Mucosa of stomach (tissue), 1 donor: ENCODE results near the gene MRPL37.
A peak's percentile ranks its signal among the peaks of the same experiment; 100 is the strongest.
"Not testable (repeated sequence)": the region's sequence is repeated elsewhere in the genome, so short reads cannot be mapped to it uniquely, and the experiment has no call there.

Experiments
- H3K27me3 ChIP-seq: one replicate; pipeline ENCODE4 v1.7.0; 2013; ENCODE audit warnings: mild to moderate bottlenecking, low read length; ENCODE audit not compliant: control insufficient read depth, insufficient read depth
- H3K36me3 ChIP-seq: one replicate; pipeline ENCODE4 v1.7.0; 2013; ENCODE audit warnings: low read length; ENCODE audit not compliant: control insufficient read depth, insufficient read depth
- H3K4me1 ChIP-seq: one replicate; pipeline ENCODE4 v1.7.0; 2013; ENCODE audit warnings: mild to moderate bottlenecking, low read length; ENCODE audit not compliant: control insufficient read depth, insufficient read depth
- H3K4me3 ChIP-seq: one replicate; pipeline ENCODE4 v1.7.0; 2013; ENCODE audit warnings: low read length
- H3K9ac ChIP-seq: one replicate; pipeline ENCODE4 v1.7.0; 2013; ENCODE audit warnings: mild to moderate bottlenecking, low read length, moderate library complexity
- H3K9me3 ChIP-seq: one replicate; pipeline ENCODE4 v1.7.0; 2013; ENCODE audit warnings: mild to moderate bottlenecking, low read length, moderate library complexity; ENCODE audit not compliant: control insufficient read depth
- donor health status: Pancreatic carcinoma.

Gene MRPL37

GRCh38 chr1:54207287-54207686 is 7.3 kb downstream of the MRPL37 start:
- Histone ChIP-seq H3K9me3 (no peaks in the 10 kb centered on the region), H3K9ac (no peak overlapping the region), H3K4me1 (no peaks in the 10 kb centered on the region), H3K4me3 (no peak overlapping the region), H3K36me3 (peaks cover 24% of the 10 kb centered on the region), H3K27me3 (no peaks in the 10 kb centered on the region)

- not testable (repeated sequence) for H3K9ac ChIP-seq, H3K9me3 ChIP-seq, H3K4me1 ChIP-seq, H3K27me3 ChIP-seq, H3K4me3 ChIP-seq
- H3K36me3 ChIP-seq: peaks cover 29% of the 10 kb centered on the region
Measured at GRCh38 chr1:54207896-54208295, 7.9 kb downstream of the MRPL37 start.

DNA sequence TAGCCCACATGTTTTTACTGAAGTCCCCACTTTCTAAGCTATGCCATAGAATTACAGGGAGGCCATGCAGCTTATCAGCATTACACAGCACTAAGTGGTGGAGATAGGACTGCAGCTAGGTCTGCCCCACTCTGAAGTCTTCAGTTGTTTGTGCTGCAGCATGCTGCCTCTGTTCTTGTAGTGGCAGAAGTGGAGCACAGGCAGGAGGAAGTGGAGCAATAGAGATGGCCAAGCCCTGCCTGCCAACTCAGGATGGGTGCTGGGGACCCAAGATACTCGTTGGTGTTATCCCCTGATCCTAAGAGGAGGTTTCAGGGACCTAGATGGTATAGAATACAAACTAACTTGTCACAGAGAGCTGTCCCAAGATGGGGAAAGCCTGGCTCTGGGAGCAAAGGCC is 12.9 kb downstream of the MRPL37 start:
- Histone ChIP-seq H3K4me1 (no peaks in the 10 kb centered on the region), H3K27me3 (no peaks in the 10 kb centered on the region), H3K4me3 (no peak overlapping the region), H3K36me3 (peaks cover 48% of the 10 kb centered on the region), H3K9ac (no peak overlapping the region), H3K9me3 (no peaks in the 10 kb centered on the region)

DNA sequence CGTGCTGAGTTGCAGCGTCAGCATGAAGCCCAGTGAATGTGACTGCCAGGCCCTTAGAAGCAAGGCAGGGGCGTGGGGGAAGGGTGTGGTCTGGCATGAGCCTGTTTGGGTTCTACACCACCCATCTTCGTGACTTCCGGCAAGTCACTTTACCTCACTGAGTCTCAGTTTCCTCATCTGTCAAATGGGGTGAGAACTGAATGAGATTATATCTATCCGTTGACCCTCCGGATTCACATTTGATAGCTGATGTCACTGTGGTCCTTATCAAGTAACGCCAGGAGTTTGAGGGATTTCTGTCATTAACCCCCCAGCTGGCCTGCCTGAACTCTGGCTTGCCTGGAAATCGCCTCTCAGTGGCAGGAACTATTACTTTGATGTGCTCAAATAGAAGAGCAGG is 15.6 kb downstream of the MRPL37 start:
- no peaks in the 10 kb centered on the region for H3K27me3 ChIP-seq
- H3K36me3 ChIP-seq: peaks cover 39% of the 10 kb centered on the region
- peaks cover 19% of the 10 kb centered on the region for H3K4me1 ChIP-seq
- H3K9me3 ChIP-seq: no peaks in the 10 kb centered on the region
- H3K9ac ChIP-seq: no peak overlapping the region
- no peak overlapping the region for H3K4me3 ChIP-seq

- Histone ChIP-seq H3K4me3 (no peak overlapping the region), H3K9ac (peak overlapping the region; percentile 3), H3K36me3 (peaks cover 22% of the 10 kb centered on the region), H3K4me1 (peaks cover 23% of the 10 kb centered on the region), H3K27me3 (no peaks in the 10 kb centered on the region), H3K9me3 (no peaks in the 10 kb centered on the region)
Measured at GRCh38 chr1:54218883-54219687, 19.1 kb downstream of the MRPL37 start.

- Histone ChIP-seq H3K4me3 (no peak overlapping the region), H3K9ac (no peak overlapping the region), H3K9me3 (no peaks in the 10 kb centered on the region)
Measured at GRCh38 chr1:54219688-54220003, 19.7 kb downstream of the MRPL37 start.

GRCh38 chr1:54220004-54220811 is 20.2 kb downstream of the MRPL37 start:
- Histone ChIP-seq H3K27me3 (no peaks in the 10 kb centered on the region), H3K9me3 (no peaks in the 10 kb centered on the region), H3K36me3 (peaks cover 22% of the 10 kb centered on the region), H3K4me3 (no peak overlapping the region), H3K9ac (no peak overlapping the region), H3K4me1 (peaks cover 23% of the 10 kb centered on the region)

More at GRCh38 chr1:54219688-54220003, 19.7 kb downstream of the MRPL37 start:
- Histone ChIP-seq H3K27me3 (no peaks in the 10 kb centered on the region), H3K36me3 (peaks cover 22% of the 10 kb centered on the region), H3K4me1 (peaks cover 23% of the 10 kb centered on the region)

GRCh38 chr1:54221113-54221834 is 21.3 kb downstream of the MRPL37 start:
- no peaks in the 10 kb centered on the region for H3K27me3 ChIP-seq
- H3K4me3 ChIP-seq: no peak overlapping the region
- H3K4me1 ChIP-seq: peaks cover 23% of the 10 kb centered on the region
- no peaks in the 10 kb centered on the region for H3K9me3 ChIP-seq
- peaks cover 17% of the 10 kb centered on the region for H3K36me3 ChIP-seq
- no peak overlapping the region for H3K9ac ChIP-seq

- H3K9ac ChIP-seq: no peak overlapping the region
- no peaks in the 10 kb centered on the region for H3K9me3 ChIP-seq
- H3K27me3 ChIP-seq: no peaks in the 10 kb centered on the region
- H3K4me3 ChIP-seq: no peak overlapping the region
- H3K36me3 ChIP-seq: peaks cover 10% of the 10 kb centered on the region
- peaks cover 23% of the 10 kb centered on the region for H3K4me1 ChIP-seq
Measured at GRCh38 chr1:54221867-54222484, 22.0 kb downstream of the MRPL37 start.

GRCh38 chr1:54222711-54223110 is 22.7 kb downstream of the MRPL37 start:
- Histone ChIP-seq H3K4me1 (peaks cover 23% of the 10 kb centered on the region), H3K36me3 (peaks cover 3% of the 10 kb centered on the region), H3K4me3 (no peak overlapping the region), H3K9ac (no peak overlapping the region), H3K27me3 (no peaks in the 10 kb centered on the region), H3K9me3 (no peaks in the 10 kb centered on the region)

DNA sequence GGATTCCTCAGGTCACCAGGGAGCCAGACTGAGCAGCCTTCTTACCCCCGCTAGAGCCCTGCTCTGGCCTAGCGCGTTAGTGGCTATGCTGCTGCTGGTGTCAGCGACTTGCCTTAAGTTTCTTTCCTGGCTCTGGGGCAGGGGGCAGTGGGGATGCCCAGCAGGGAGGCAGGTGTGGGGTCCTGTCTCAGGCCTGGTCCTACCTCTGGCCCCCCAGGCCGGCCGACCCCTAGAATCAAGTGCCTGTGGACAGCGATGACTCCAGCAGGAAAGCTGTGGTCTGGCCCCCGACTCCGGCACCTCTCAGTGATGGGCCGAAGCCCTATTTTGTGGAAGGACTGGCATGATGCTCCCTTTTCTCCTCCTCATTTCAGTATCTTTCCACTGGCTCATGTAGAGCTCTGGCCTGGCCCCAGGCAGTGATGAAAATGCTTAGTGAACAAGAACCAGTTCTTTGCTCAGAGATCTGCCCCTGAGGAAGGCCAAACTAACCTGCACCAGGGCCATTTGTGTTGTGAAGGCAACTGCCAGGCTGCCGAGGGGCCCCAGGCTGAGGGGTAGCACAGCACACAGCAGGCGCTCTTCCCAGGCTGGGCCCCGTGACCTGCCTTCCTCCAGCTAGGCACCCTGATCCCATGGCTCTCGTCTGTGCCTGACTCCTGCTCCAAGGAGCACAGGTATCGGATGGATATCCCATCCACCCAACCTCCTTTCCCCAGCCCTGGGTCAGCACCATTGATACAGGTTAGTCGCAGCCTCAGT is 23.7 kb downstream of the MRPL37 start:
- Histone ChIP-seq H3K4me3 (no peak overlapping the region), H3K9ac (no peak overlapping the region), H3K4me1 (peaks cover 17% of the 10 kb centered on the region), H3K27me3 (no peaks in the 10 kb centered on the region), H3K36me3 (no peaks in the 10 kb centered on the region), H3K9me3 (no peaks in the 10 kb centered on the region)
